DMS153 (cell line): ENCODE data around the gene CMSS1.
"Not testable (repeated sequence)": the region's sequence is repeated elsewhere in the genome, so short reads cannot be mapped to it uniquely, and the experiment has no call there.

Experiments used
- DNase-seq: peaks from one replicate; lab custom pipeline; 2025; lab: John Stamatoyannopoulos, UW

Gene CMSS1

DNA sequence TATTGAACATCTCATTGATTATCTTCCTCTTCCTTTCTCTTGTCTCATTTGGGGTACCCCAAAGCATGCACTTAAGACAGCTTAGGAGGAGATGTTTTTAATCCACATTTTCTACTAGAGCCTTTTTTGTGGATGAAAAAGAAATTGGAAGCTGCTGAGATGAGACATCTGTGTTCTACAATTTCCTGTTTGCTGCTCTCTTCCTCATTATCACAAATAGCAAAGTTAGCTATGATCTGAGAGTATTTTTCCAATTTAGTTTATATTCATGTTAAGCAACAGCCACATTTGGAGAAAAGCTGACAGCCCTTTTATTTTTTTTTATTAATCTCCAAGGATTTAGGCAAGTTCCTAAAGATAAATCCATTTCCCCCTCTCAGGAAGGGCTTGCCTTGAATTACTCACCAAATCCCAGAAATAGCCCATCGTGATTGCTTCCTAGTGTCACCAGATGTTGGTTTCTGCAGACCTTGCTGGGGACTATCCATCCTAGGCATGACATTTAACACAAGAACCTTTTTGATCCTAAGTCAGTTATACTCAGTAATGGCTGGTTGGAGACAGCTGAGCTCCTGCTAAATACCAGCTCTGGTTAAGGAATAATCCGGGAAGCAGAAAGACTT is 367.4 kb downstream of the CMSS1 start:
- no peak for DNase-seq

DNA sequence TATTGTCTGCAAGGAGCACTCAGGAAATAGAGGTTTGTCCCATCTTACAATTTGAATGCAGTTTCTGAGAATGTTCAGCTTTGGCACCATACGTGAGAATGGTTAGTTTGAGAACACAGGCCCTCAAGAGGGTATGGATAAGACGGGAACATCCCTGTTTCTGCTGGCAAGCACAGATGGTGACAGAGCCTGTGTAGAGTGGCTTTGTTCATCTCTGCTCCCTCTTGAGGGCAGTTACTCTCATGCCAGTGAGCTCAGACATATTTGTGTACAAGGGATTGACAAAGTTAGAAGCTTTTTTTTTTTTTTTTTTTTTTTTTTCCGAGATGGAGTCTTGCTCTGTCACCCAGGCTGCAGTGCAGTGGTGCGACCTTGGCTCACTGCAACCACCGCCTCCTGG is 368.2 kb downstream of the CMSS1 start:
- no peak for DNase-seq

DNA sequence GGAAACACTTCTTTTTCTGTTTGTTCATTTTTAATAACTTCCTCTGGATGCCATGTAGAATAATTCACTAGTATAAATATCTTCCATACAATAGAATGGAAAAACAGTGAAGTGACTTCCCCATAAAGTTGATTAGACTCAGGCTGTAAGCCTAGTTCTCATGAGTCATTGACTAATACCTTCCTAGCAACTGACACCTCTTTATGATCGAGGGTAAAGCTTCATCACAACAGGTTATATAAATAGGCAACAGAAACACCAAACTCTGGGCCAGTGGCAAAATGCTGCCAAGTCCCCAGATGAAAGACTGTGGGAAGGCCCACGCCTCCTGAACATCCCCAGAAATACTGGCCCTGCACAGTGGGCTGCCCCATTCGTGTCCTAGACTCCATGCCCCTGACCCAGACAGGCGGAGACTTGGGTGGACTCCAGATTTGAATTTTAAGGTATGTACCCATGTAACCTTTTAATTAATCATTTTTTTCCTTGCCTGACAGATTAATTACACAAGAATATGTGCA is 371.8 kb downstream of the CMSS1 start:
- DNase-seq = no peak

DNA sequence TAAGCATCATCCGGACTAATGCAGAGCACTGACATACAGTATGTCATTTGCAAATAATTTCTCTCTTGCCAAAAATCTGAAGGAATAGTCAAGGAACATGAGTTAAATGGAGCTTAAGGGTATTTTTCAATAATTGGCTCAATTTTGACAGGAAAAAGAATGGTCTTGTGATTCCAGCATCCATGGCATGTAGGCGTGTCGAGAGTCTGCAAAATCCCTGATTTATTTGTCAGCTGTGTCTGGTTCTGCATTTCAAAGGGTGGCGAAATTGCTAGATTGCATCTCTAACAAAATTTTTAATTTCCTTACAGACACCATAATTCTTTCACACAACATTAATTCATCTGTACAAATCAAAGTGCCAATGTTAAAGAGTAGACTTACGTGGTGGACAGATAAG is 377.7 kb downstream of the CMSS1 start:
- DNase-seq = no peak

DNA sequence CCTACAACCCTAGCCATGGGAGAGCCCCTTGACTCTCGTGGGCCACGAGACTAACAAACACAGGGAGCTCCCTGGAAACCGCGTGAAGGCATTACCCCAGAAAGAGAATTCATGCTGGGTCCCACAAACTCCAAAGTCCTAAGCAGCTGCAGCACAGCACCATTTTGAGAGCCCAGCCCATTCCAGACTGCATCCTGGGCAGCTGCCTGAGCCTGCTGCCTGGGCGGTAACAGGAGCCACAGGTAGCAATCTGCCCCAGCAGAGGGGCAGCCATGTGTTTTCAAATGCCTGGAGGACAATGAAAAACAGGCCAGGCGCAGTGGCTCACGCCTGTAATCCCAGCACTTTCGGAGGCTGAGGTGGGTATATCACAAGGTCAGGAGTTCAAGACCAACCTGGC is 380.2 kb downstream of the CMSS1 start:
- DNase-seq = no peak

DNA sequence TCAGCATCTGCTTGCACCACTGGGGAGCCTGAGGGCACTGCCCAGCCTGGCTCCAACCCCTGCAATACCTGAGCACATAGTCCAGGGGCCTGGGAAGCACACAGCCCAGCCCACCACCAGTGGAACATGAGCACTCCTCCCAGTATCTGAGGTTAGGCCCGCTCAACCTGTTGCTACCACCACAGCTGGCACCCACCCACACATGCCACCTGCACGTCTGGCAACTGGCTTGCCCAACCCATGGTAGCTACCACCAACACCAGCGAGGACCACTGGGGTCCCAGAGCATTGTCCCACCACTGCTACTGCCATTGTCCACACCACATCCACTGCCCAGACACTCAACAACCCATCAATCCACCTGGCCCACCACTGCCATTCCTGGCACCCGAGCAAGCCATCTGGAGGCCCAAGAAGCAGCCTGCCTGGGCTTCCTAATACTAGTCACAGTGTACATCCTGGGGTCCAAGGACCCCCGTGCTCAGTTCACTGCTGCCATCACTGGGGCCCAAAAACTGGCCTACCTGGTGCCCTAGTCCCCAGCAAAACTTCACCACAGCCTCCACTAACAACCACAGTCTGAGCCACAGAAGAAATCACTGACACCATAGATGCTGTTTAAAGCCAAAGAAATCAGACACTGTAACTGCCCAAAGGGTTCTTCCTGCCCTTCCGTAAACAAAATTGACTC is 381.1 kb downstream of the CMSS1 start:
- DNase-seq = no peak

DNA sequence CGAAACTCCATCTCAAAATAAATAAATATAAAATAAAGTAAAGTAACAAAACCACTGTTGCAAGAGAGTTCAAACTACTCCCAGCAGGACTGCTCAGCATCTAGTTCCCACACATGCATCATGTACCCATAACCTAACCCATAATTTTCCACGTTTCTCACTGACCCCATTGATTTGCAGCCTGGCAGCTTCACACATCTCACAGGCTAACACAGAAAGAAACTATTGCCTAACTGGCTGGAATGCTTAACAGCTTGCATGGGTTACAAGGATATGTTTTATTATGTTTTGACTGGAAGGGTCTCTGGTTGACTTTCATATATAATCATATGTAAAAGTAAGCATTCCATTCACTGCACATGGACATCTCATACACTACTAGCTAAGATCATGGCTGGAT is 387.5 kb downstream of the CMSS1 start:
- DNase-seq = no peak

DNA sequence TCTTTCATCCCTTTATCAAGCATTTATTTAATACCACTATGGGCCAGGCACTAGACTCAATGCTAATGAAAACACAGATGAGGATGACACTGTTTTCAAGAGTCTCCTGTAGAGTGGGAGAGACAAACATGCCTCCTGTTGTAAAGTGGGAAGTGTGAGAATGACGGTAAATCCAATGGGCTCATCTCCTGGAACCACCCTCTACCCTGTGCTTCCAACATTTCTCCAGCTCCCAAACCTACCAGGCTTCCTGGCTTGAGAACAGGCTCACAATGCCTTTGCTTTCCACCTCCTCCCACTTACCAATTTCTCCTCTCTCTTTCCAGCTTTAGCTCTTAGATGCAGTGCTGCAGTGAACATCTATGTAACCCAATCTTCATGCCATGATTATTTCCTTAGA is 389.0 kb downstream of the CMSS1 start:
- no peak for DNase-seq

DNA sequence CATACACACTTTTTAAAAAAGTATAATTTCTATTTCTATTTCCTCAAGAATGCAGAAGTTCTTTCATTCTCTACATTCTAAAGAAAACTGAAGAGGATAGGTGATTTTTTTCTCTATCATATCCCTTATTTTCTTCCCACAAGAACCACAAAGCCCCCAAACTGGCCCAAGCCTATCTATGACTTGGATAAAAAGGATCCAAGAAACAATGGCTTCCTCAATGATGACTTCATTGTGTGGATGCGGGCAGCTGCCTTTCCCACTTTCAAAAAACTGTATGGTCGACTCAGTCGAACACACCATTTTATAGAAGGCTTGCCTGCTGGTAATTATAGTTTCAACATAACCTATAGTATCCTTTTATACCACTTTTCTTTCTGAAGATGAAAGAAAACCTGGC is 390.2 kb downstream of the CMSS1 start:
- no peak for DNase-seq

DNA sequence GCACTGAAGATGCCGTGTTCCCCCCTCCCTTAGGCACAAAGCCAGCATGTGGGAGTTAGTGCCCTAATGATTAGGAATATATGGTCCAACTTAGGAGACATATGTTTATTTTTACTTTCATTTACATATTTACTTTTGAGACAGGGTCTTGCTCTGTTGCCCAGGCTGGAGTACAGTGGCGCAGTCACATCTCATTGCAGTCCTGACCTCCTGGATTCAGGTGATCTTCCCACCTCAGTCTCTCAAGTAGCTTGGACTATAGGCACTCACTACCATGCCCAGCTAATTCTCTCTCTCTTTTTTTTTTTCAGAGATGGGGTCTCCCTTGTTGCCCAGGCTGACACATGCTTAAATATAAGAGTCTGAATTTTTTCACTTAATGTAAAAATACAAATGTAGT is 391.5 kb downstream of the CMSS1 start:
- no peak for DNase-seq

DNA sequence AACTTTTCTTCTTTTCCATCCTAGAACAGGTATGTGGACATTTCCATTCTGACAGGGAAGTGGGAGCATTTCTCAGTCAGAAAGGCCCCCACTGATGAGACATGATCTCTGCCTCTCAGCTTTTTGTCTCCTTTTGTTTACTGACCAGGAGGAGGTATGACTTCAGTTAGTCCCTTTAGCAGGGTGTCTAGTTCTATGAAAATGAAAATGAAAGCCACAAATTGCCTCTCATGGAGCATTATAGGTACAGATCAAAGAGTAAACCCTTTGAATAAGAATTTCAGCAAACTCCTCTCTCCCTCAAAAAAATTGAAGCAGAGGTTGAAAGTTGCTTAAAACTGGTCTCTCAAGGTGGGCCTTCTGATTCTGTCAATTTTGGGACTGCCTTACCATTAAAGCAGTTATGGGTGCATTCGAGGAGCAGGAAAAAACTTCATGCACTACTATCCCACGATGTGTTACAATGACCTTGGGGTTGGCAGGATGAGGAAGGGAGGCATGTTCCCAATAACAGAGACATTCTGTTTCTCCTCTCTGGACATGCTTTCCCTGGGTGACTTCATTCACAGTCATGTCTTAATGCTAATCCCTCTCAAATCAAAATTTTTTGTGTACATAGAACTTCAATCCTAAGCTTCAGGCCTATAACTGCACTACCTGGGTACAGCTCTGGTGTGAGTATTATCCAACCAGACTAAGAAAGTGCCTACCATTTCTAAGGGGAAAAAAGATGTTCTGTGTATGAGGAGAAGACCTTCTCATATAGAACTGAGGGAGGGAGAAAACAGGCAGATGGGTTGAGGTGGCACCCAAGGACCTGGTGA is 392.5 kb downstream of the CMSS1 start:
- peak; percentile 24 for DNase-seq

DNA sequence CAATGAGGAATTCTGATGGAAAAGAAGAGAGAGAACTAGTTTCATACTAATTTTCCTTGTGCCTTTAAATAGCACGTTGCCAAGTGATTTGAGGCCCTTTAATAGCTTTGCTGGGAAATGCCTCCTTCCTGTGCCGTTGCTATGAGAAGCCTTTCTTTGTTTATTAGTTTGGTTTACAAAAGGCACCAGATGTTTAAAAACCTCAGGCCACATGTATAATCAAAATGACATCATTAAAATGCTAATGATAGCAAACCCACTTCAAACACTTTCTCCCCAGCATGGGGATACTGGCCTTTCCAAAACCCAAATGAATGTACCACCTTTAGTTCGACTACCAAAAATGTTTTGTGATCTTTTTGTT is 393.1 kb downstream of the CMSS1 start:
- DNase-seq = peak; percentile 85

DNA sequence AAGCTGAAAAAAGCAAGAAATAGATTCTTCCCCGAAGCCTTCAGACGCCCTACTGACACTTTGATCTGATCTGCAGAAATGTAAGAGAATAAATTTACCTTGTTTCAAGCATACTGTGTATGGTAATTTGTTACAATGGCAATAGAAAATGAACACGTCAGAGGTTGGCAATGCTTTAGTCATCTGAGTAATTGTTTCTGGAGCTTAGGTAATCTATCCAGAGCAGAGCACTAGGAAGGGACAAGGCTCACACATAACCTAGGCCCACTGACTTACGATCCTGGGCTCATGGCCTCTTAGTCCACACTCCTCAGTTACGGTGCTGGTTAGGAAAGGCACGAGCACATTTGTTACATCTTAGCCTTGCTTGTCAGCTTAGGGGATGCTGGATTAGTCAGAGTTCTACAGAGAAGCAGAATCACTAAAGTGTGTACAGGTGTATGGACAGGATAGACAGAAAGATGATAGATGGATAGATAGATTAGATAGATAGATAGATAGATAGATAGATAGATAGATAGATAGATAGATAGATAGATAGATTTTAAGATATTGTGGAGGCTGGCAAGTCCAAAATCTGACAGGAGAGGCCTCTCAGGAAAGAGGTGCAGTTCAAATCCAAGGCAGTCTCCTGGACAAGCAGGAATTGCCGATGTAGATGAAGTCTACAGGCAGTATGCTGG is 396.4 kb downstream of the CMSS1 start:
- no peak for DNase-seq

DNA sequence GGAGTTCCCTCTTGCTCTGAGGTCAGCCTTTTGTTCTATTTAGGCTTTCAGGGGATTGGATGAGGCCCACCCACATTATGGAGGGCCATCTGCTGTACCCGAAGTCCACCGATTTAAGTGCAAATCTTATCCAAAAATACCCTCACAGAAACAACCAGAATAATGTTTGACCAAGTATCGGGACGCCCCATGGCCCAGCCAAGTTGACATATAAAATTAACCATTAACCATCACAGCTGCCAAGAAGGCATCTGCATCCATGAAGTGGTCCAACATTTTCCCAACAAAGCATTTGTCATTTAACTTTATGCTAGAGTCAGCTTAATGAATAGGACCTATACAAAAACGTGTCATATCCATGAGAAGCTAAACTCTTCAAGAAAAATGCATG is 396.9 kb downstream of the CMSS1 start:
- DNase-seq = no peak

DNA sequence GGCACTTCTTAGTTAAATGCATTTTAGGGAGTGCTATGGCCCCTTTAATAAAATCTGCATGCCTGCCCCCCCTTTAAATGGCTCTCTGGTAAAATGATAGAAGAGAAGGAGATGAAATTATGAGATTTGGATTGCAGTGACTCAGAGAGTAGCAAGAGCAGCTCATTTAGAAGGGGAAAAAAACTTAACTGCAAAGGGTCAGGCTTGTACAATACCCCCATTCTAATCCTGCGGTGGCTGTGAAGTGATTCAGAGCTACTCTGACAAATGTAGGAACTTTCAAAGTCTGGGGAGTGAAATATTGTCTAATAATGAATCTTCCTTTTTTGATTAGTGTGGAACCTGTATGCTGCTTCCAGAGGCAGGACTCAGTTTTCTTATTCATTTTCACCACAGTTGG is 399.1 kb downstream of the CMSS1 start:
- DNase-seq = no peak

DNA sequence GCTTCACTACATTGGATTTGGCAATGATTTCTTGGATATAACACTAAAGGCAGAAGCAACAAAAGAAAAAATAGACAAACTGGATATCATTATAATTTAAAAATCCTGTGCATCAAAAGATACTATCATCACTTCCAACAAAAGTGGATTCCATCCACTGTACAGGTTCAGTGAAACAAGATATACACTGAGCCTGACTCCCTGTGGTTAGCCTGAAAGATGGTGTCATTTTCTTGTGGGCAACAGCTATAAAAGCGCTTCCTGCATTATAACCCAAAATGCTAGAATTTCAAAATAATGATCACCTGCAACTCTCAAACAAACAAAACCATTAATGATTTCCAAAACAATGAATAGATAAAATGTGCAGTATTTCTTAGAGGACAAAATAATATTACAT is 403.5 kb downstream of the CMSS1 start:
- DNase-seq = no peak

DNA sequence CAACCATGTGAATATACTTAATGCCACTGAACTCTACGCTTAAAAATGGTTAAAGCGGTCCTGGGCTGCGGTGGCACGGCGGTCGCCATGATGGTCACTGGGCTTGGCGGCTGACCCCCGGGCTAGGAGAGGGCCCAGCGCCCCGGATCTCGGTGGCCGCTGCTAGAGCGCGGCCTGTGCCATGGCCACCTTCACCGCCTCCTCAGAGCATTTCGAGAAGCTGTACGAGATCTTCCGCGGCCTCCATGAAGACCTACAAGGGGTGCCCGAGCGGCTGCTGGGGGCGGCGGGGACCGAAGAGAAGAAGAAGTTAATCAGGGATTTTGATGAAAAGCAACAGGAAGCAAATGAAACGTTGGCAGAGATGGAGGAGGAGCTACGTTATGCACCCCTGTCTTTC is 407.5 kb downstream of the CMSS1 start:
- DNase-seq = no peak

DNA sequence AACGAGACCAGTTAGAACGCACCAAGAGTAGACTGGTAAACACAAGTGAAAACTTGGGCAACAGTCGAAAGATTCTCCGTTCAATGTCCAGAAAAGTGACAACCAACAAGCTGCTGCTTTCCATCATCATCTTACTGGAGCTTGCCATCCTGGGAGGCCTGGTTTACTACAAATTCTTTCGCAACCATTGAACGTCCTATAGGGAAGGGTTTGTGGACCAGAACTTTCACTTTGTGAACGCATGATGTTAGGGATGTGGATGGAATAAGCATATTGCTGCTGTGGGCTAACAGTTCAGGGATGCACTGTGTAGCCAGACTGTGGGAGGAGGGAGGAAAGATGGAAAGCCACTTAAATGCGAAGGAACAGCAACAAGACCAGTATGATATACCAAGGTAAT is 408.2 kb downstream of the CMSS1 start:
- no peak for DNase-seq

DNA sequence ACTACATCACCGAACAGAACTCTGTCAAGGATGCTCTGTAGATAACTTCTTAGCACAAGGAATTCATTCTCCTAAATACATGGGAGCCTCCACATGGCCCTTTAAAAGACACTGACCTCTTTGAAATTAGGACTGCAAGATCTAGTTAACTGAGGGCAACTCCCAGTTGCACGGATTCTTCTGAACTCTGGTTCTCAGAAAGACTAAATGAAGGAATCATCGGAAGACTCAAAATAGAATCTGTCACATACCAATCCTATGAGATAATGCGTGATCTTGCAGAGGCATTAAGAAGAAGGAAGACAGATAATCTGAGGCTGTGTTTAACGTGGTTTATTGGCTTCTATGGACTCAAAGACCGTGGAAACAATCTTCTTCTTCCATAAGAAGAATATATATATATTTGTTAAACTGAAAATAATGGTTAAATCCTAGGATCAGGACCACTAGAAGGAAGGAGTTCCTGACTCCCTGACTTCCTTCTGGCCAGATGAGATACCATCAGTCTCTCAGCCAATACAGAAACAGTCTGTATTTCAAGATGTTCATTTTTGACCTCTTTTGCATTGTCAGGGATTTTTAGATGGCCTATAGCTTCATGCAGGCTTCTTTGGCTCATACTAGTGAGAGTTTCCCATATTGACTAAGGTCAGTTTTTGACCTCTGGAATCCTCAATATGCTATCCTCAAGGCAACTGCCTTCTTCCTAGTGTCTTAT is 409.2 kb downstream of the CMSS1 start:
- no peak for DNase-seq

DNA sequence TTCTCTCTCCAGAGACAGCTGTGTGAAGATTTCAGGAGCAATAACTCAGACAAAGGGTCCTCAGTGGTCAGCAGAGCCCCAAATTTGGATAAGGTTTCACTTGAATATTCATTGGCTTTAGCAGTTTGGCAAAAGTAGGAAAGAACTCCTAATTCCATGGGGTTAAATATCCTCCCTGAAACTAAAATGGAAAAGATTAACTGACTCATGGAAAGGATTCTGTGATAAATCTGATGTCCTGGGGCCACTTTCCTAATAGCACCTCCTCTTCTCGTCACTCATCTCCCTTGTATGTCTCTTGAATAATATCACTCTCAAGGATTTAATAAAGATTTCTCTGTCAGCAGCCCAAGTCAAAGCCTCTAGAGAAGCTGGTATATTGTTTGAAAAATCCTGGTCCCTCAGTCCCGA is 409.9 kb downstream of the CMSS1 start:
- DNase-seq = no peak

DNA sequence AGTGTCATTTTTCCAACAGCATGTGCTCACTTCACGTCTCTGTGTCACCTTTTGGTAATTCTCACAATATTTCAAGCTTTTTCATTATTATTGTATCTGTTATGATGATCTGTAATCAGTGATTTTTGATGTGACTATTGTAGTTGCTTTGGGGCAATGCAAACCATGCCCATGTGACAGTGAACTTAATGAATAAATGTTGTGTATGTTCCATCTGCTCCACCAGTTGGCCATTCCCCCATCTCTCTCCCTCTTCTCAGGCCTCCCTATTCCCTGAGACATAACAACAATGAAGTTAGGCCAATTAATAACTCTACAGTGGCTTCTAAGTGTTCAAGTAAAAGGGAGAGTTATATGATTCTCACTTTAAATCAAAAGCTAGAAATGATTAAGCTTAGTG is 410.6 kb downstream of the CMSS1 start:
- no peak for DNase-seq

DNA sequence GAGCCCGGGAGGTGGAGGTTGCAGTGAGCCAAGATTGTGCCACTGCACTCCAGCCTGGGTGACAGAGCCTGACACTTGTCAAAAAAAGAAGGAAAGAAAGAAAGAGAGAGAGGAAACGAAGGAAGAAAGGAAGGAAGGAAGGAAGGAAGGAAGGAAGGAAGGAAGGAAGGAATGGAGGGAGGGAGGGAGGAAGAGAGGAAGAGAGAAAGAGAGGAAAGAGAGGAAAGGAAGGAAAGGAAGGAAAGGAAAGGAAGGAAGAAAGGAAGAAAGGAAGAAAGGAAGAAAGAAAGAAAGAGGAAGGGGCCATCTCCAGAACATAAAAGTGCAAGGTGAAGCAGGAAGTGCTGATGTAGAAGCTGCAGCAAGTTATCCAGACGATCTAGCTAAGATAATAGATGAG is 411.5 kb downstream of the CMSS1 start:
- DNase-seq = not testable (repeated sequence)
